Prostate gland (tissue), 2 donors: ENCODE data around the gene ZNF536. TPM values are rescaled to one million over a fixed set of nuclear protein-coding genes. Genes with fewer than 3 reads are reported as not detected.

Source experiments
- DNase-seq: peaks from one replicate; pipeline ENCODE4 v3.0.0-alpha.2; 2019; ENCODE audit warnings: low spot score
- H3K27ac ChIP-seq, 2 donors: fragments of 200-600 bp; sonication (generic); 2 replicates each; pipeline ENCODE4 v1.5.1; 2017 to 2019
- H3K27me3 ChIP-seq: fragments of 200-600 bp; sonication (generic); replicated peaks from 2 replicates; pipeline ENCODE4 v1.5.1; 2019; ENCODE audit not compliant: insufficient read depth
- H3K36me3 ChIP-seq, 2 donors: fragments of 200-600 bp; sonication (generic); 1 replicate in 1 of 2; 2 replicates in 1 of 2; pipeline versions ENCODE4 v1.5.1 to v1.8.1; 2017 to 2019
- H3K4me1 ChIP-seq: fragments of 200-600 bp; sonication (generic); replicated peaks from 2 replicates; pipeline ENCODE4 v1.5.1; 2019
- H3K4me3 ChIP-seq, 2 donors: fragments of 200-600 bp; sonication (generic); 2 replicates each; pipeline ENCODE4 v1.5.1; 2017 to 2019
- H3K9me3 ChIP-seq: fragments of 200-600 bp; sonication (generic); 2 replicates; pipeline ENCODE4 v1.5.1; 2017
- POLR2A ChIP-seq: fragments of 450-650 bp; IDR thresholded peaks from one replicate; pipeline ENCODE4 v1.6.1; 2016; ENCODE audit warnings: antibody characterized with exemption, mild to moderate bottlenecking
- POLR2AphosphoS5 ChIP-seq: sonication (generic); formaldehyde crosslinking; IDR thresholded peaks from one replicate; pipeline ENCODE4 v1.6.1; 2017; ENCODE audit warnings: antibody characterized with exemption
- WGBS: methylation state at CpG from one replicate; pipeline ENCODE4 v1.1.5; 2018; 5-methylcytosine and 5-hydroxymethylcytosine counted together
- intact Hi-C: fragments of 100-400 bp; cut with DNase I; formaldehyde crosslinking; loops from one replicate; pipeline ENCODE4 v1.14.2; 2022
- total RNA-seq, 2 donors: library from RNA; depleted of rRNA; stranded (reverse); fragments of >200 nt; gene quantifications; one replicate each; pipeline ENCODE4 v1.1.0, GENCODE V29; 2016
- TF ChIP-seq, protein P1 (sequence below), 4 experiments: fragments of 200-600 bp in 2 of 4; fragments of 450-650 bp in 2 of 4; sonication (generic) in 2 of 4; IDR thresholded peaks; 1 replicate in 3 of 4; 2 replicates in 1 of 4; pipeline ENCODE4 v1.5.1; 2016 to 2019; ENCODE audit warnings: antibody characterized with exemption in 4 of 4, mild to moderate bottlenecking in 2 of 4, moderate library complexity in 2 of 4

The ZNF536 gene
- total RNA-seq, 2 donors from 2014 or later, result 1.1 to 42.0 TPM

DNA sequence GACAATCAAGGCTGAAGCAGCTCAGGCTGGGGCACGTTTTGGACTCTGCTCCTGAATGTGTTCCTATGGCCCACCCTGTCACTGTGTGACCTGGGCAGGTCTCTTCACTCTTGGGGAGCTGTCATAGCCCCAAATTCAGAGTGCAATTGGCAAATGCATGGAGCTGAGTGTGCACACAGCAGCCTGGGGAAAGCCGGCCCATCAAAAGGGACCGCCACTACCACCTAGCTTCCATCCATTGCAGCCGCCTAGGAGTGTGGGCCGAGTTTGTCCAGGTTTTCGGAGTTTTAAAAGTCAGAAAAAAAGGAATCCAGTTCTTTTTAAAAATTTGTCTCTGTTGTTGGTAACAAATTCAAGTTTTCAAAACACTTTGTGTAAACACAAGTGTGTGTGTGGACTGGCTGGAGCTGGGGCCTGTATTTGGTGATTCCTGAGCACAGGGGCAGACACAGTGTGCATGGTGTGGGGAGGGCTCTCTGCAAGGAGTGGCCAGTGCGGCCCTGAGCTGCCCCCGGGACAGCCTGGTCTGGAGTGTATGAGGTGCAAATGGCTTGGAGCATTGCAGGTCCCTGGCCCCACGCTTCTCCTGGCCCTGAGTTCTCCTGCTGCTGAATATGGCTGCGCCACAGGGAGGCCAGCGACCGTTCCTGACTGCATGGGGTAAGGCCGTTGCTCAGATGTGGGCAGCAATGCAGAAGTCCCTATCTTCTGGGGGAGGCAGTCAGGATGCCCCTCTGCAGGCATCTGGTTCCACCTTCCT is 13.2 kb upstream of the ZNF536 start:
- DNase-seq, result no peak

DNA sequence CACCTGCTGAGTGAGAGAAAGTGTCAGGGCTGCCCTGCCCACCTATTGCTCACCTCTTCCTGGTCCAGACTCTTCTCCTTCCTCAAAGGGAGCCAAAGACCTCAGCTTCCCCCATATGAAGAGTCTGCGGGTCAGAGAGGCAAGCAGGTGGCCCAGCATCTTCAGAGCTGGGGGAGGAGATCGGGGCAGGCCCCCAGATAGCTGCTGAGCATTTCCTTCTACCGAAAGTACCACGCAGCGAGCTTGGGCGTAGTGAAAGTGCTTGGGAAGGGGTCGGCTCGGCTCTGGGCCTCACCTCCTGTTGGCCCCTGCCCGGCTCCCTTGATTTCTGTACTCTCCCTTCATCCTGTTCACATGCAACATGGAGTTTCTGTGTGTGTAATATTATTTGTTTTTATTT is 12.2 kb upstream of the ZNF536 start:
- Histone ChIP-seq H3K4me1 (no peaks in the 10 kb centered on the region), H3K9me3 (no peaks in the 10 kb centered on the region), H3K4me3 (no peak overlapping the region), H3K27ac (no peak overlapping the region), H3K27me3 (no peaks in the 10 kb centered on the region), H3K36me3 (no peaks in the 10 kb centered on the region)
- DNase-seq, result no peak
- WGBS, result 89% methylated on average over 9 of the region's 9 CpGs
- TF ChIP-seq, protein P1, sequence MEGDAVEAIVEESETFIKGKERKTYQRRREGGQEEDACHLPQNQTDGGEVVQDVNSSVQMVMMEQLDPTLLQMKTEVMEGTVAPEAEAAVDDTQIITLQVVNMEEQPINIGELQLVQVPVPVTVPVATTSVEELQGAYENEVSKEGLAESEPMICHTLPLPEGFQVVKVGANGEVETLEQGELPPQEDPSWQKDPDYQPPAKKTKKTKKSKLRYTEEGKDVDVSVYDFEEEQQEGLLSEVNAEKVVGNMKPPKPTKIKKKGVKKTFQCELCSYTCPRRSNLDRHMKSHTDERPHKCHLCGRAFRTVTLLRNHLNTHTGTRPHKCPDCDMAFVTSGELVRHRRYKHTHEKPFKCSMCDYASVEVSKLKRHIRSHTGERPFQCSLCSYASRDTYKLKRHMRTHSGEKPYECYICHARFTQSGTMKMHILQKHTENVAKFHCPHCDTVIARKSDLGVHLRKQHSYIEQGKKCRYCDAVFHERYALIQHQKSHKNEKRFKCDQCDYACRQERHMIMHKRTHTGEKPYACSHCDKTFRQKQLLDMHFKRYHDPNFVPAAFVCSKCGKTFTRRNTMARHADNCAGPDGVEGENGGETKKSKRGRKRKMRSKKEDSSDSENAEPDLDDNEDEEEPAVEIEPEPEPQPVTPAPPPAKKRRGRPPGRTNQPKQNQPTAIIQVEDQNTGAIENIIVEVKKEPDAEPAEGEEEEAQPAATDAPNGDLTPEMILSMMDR (IDR thresholded peaks at IDR 0.05), result no peak
- no peak for TF ChIP-seq POLR2A
- TF ChIP-seq POLR2AphosphoS5, result no peak
- intact Hi-C loops, result loop anchor here (10.0 kb wide), 1 partner anchor 345 kb away; no protein-coding TSS in a partner anchor

More for the DNA sequence above, 13.2 kb upstream of the ZNF536 start:
- Histone ChIP-seq H3K27ac (no peak overlapping the region), H3K4me3 (no peak overlapping the region), H3K9me3 (no peaks in the 10 kb centered on the region), H3K36me3 (no peaks in the 10 kb centered on the region), H3K27me3 (no peaks in the 10 kb centered on the region), H3K4me1 (no peaks in the 10 kb centered on the region)
- WGBS, result 85% methylated on average over 13 of the region's 13 CpGs
- TF ChIP-seq POLR2AphosphoS5 (no peak), POLR2A (no peak)
- TF ChIP-seq, protein P1 (IDR thresholded peaks at IDR 0.05), result no peak
- intact Hi-C loops, result no loop called here

DNA sequence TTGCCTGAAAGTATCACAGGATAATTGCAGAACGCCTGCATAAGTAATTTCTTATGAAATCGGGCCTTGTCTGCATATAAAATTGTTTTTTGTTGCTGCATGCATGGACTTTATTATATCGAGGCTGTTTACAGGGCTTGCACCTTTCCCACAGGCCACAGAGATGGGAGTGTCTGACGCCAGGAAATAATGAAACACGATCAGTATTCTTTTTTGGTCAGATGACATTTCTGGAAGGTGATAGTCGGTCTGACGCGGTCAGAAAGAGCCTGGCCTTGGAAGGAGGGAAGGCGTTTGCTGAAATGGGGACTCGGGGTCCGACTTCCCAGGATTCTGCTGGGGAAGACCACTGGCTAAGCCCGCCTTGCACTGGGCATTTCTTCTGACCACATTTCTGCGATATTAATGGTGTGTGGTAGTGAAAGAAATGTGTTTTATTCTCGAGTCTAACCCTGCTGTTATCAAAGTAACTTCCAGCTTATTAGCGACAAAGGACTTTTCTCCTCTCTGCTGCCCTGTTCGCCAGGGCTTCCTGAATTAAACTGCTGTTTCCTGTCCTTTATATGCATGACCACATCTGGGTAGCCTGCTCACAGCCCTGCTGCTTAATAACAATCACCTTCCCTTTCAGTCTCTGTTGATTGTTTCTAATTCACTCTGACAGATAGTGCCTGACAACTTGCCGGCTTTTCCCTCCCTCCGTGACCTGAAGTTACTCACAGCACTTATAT is 11.6 kb upstream of the ZNF536 start:
- H3K27ac ChIP-seq, result no peak overlapping the region
- H3K36me3 ChIP-seq, result no peaks in the 10 kb centered on the region
- TF ChIP-seq POLR2A, result no peak
- TF ChIP-seq, protein P1 (IDR thresholded peaks at IDR 0.05), result no peak
- TF ChIP-seq POLR2AphosphoS5, result no peak
- H3K4me3 ChIP-seq, result no peak overlapping the region
- H3K4me1 ChIP-seq, result no peaks in the 10 kb centered on the region
- DNase-seq, result no peak
- intact Hi-C loops, result loop anchor here (10.0 kb wide), 1 partner anchor 346 kb away; no protein-coding TSS in a partner anchor
- 62% methylated on average over 18 of the region's 18 CpGs for WGBS
- H3K9me3 ChIP-seq, result no peaks in the 10 kb centered on the region
- H3K27me3 ChIP-seq, result no peaks in the 10 kb centered on the region

DNA sequence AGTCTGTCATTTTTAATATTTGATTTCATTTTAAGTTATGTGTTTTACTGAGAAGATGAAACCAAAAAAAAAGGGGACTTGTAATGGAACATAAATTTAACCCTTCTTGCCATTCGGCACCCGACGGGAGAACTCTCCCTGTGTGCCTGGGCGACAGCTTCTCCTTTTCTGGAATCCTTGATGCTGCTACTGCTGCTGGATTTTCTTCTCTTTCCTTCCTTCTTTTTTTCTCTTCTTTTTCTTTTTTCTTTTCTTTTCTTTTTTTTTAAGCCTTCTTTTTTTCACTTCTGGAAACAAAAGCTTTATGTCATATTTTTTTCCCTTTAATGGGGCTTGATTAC is 11.1 kb upstream of the ZNF536 start:
- Histone ChIP-seq H3K9me3 (no peaks in the 10 kb centered on the region), H3K36me3 (no peaks in the 10 kb centered on the region), H3K4me3 (no peak overlapping the region), H3K27me3 (no peaks in the 10 kb centered on the region), H3K27ac (no peak overlapping the region), H3K4me1 (no peaks in the 10 kb centered on the region)
- no peak for TF ChIP-seq POLR2AphosphoS5
- TF ChIP-seq, protein P1 (IDR thresholded peaks at IDR 0.05), result no peak
- TF ChIP-seq POLR2A, result no peak
- DNase-seq, result no peak
- intact Hi-C loops, result loop anchor here (10.0 kb wide), 1 partner anchor 346 kb away; no protein-coding TSS in a partner anchor
- 73% methylated on average over 4 of the region's 4 CpGs for WGBS
